ENCODE measurements around the gene STAT3. TPM values are rescaled to one million over a fixed set of nuclear protein-coding genes. Genes with fewer than 3 reads are reported as not detected.
A peak's percentile ranks its signal among the peaks of the same experiment; 100 is the strongest.
"Not testable (repeated sequence)": the region's sequence is repeated elsewhere in the genome, so short reads cannot be mapped to it uniquely, and the experiment has no call there.

The STAT3 gene
- total and polyA plus RNA-seq, 2 experiments from 2014 or later, result 82.1 to 82.7 TPM

- Histone ChIP-seq H3K4me1 (ENCODE audit: low read depth) (peaks cover 23% of the 10 kb centered on the region), H3K36me3 (no peaks in the 10 kb centered on the region), H3K4me3 (no peak overlapping the region), H3K27me3 (no peaks in the 10 kb centered on the region), H3K27ac (no peak overlapping the region), H3K9me3 (ENCODE audit: low read depth) (no peaks in the 10 kb centered on the region)
- TF ChIP-seq, protein P1, sequence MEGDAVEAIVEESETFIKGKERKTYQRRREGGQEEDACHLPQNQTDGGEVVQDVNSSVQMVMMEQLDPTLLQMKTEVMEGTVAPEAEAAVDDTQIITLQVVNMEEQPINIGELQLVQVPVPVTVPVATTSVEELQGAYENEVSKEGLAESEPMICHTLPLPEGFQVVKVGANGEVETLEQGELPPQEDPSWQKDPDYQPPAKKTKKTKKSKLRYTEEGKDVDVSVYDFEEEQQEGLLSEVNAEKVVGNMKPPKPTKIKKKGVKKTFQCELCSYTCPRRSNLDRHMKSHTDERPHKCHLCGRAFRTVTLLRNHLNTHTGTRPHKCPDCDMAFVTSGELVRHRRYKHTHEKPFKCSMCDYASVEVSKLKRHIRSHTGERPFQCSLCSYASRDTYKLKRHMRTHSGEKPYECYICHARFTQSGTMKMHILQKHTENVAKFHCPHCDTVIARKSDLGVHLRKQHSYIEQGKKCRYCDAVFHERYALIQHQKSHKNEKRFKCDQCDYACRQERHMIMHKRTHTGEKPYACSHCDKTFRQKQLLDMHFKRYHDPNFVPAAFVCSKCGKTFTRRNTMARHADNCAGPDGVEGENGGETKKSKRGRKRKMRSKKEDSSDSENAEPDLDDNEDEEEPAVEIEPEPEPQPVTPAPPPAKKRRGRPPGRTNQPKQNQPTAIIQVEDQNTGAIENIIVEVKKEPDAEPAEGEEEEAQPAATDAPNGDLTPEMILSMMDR (IDR thresholded peaks at IDR 0.05; ENCODE audit: low read depth, low read length), result no peak
- DNase-seq (ENCODE audit: low read depth in 1 of 2, low spot score in 1 of 2), result peak in 1 of 2 donors; percentile 84
Observed at GRCh38 chr17:42365136-42365535, 23.1 kb downstream of the STAT3 start.

DNA sequence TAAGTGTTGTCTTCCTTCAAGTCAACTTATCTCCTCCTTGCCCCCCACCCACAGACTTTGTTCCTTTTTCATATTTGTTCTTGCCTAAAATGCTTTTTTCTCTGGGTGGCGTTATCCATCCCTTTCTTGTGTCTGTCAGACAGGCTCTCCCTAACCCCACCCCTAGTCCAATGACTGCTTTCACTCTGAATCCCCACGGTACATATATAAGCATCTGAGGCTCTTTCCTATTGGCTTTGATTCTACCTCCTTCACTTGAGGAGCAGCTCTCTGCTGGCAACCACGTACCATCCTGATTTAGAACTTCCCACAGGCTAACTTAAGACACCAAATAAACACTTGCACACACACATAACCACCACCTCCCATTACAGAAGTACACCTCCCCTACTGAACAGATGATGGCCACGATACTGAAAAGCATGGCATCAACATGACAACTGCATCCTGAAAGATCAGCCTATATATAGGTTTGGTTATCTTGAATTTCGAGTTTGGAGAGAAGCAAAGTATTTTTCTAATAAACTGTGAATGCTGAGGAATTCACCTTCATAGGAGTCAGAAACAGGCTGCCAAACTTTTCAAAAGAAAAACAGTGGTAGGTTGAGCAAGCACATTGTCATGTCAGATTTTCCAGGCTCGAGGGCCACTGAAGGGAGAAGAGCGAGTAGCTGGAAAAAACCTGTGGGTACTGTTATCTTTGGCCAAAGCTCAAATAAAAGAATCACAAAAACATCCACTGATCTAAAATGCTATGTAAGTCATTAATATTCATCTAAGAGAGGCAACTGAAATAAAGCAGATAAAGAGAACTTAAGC, 24.3 kb downstream of the STAT3 start:
- H3K9me3 ChIP-seq (ENCODE audit: low read depth), result no peaks in the 10 kb centered on the region
- peaks cover 23% of the 10 kb centered on the region for H3K4me1 ChIP-seq (ENCODE audit: low read depth)
- H3K27me3 ChIP-seq, result no peaks in the 10 kb centered on the region
- H3K27ac ChIP-seq, result no peak overlapping the region
- no peaks in the 10 kb centered on the region for H3K36me3 ChIP-seq
- H3K4me3 ChIP-seq, result no peak overlapping the region
- TF ChIP-seq, protein P1 (IDR thresholded peaks at IDR 0.05; ENCODE audit: low read depth, low read length), result no peak
- DNase-seq (ENCODE audit: low read depth in 1 of 2, low spot score in 1 of 2), result peak in 1 of 2 donors; percentile 74

- no peaks in the 10 kb centered on the region for H3K36me3 ChIP-seq
- H3K4me3 ChIP-seq, result no peak overlapping the region
- H3K4me1 ChIP-seq (ENCODE audit: low read depth), result peaks cover 19% of the 10 kb centered on the region
- no peaks in the 10 kb centered on the region for H3K27me3 ChIP-seq
- H3K27ac ChIP-seq, result no peak overlapping the region
- no peak for DNase-seq (ENCODE audit: low read depth in 1 of 2, low spot score in 1 of 2)
- TF ChIP-seq, protein P1 (IDR thresholded peaks at IDR 0.05; ENCODE audit: low read depth, low read length), result no peak
- H3K9me3 ChIP-seq (ENCODE audit: low read depth), result no peaks in the 10 kb centered on the region
Observed at GRCh38 chr17:42363231-42363630, 25.0 kb downstream of the STAT3 start.

GRCh38 chr17:42362245-42362961, 25.8 kb downstream of the STAT3 start:
- Histone ChIP-seq H3K9me3 (ENCODE audit: low read depth) (no peaks in the 10 kb centered on the region), H3K27me3 (no peaks in the 10 kb centered on the region), H3K4me3 (no peak overlapping the region), H3K4me1 (ENCODE audit: low read depth) (peaks cover 11% of the 10 kb centered on the region), H3K36me3 (no peaks in the 10 kb centered on the region), H3K27ac (peak overlapping the region; percentile 7)
- no peak for DNase-seq (ENCODE audit: low read depth in 1 of 2, low spot score in 1 of 2)
- TF ChIP-seq, protein P1 (IDR thresholded peaks at IDR 0.05; ENCODE audit: low read depth, low read length), result no peak

DNA sequence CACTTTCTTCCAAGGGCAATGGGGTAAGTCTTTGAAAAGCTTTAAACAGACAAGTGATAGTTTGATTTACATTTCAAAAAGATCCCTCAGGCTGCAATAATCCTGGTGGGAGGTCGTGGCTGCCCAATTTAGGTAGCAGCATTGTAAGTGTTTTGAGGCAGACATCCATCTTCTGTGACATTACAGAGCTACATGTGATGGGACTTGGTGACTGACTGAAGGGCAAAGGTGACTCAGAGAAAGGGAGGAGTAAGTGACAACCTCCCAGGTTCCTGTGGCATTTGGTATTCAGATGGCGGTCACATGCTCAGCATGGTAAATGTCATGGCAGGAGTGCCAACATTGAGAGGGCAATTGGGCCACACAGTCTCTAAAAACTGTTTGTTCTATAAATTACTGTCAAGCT, 26.5 kb downstream of the STAT3 start:
- no peaks in the 10 kb centered on the region for H3K36me3 ChIP-seq
- H3K27me3 ChIP-seq, result no peaks in the 10 kb centered on the region
- TF ChIP-seq, protein P1 (IDR thresholded peaks at IDR 0.05; ENCODE audit: low read depth, low read length), result no peak
- H3K4me3 ChIP-seq, result no peak overlapping the region
- DNase-seq (ENCODE audit: low read depth in 1 of 2, low spot score in 1 of 2), result no peak
- peaks cover 10% of the 10 kb centered on the region for H3K4me1 ChIP-seq (ENCODE audit: low read depth)
- H3K27ac ChIP-seq, result peak overlapping the region; percentile 7
- no peaks in the 10 kb centered on the region for H3K9me3 ChIP-seq (ENCODE audit: low read depth)

DNA sequence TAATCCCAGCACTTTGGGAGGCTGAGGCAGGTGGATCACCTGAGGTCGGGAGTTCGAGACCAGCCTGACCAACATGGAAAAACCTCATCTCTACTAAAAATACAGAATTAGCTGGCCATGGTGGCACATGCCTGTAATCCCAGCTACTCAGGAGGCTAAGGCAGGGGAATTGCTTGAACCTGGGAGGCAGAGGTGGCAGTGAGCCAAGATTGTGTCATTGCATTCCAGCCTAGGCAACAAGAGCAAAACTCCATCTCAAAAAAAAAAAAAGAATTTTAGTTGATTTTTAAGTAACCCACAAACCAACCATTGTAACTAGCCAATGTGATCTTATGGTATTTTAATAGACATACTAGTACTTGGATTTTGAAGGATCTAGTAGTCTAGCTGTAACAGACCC, 27.9 kb downstream of the STAT3 start:
- not testable (repeated sequence) for H3K4me1 ChIP-seq (ENCODE audit: low read depth); H3K27me3 ChIP-seq; H3K4me3 ChIP-seq; H3K27ac ChIP-seq; H3K9me3 ChIP-seq (ENCODE audit: low read depth); H3K36me3 ChIP-seq; DNase-seq (ENCODE audit: low read depth in 1 of 2, low spot score in 1 of 2)
